HepG2 (cell line): ENCODE results near the gene RPL32. TPM values are rescaled to one million over a fixed set of nuclear protein-coding genes. Genes with fewer than 3 reads are reported as not detected.

Experiments
- ATAC-seq: fragments of 200-7000 bp; cut with Tn5 transposase; 3 replicates; pipeline ENCODE4 v1.9.1; 2020; ENCODE audit warnings: mild to moderate bottlenecking, moderate library complexity
- BruUV-seq: library from RNA; stranded (reverse); fragments of 400-500 nt; replicated peaks from 2 replicates; lab custom pipeline; 2021; lab: Mats Ljungman, UMichigan
- CTCF ChIA-PET: fragments of 300-600 bp; formaldehyde crosslinking; extraction: SDS; loops from one replicate; lab custom pipeline; 2021; ENCODE audit warnings: low total read pairs, inconsistent platforms, low intra/inter-chr PET ratio; lab: Yijun Ruan, JAX
- POLR2A ChIA-PET: fragments of 350-600 bp; sonication (Branson Sonifier 250); formaldehyde crosslinking; loops from one replicate; lab custom pipeline; 2020; ENCODE audit warnings: antibody characterized with exemption, inconsistent platforms; lab: Yijun Ruan, JAX
- DNase-seq: peaks from one replicate; pipeline ENCODE4 v3.0.0-alpha.2; 2015; ENCODE audit warnings: low spot score
- FAIRE-seq: peaks from 3 replicates; lab custom pipeline; 2011; peaks lifted over from hg19 to GRCh38; lab: Jason Lieb, UNC
- H2AFZ ChIP-seq: one replicate; pipeline ENCODE4 v1.6.1; 2011; ENCODE audit warnings: low read length, inconsistent platforms
- H3K27ac ChIP-seq: fragments of 300-600 bp; 3 replicates; pipeline ENCODE4 v1.8.0; 2011; ENCODE audit warnings: mixed run types, mild to moderate bottlenecking, mixed read lengths, low read length, inconsistent platforms; ENCODE audit not compliant: insufficient read depth; ENCODE audit errors: extremely low read length
- H3K27me3 ChIP-seq, 2 experiments: fragments of 200-600 bp in 1 of 2; 2 replicates in 1 of 2; 3 replicates in 1 of 2; pipeline versions ENCODE4 v1.6.0 to v1.8.0; 2011; ENCODE audit warnings: low read length in 2 of 2, mild to moderate bottlenecking in 2 of 2, moderate library complexity in 2 of 2, inconsistent platforms in 1 of 2; ENCODE audit not compliant: insufficient read depth in 2 of 2, control insufficient read depth in 1 of 2
- H3K36me3 ChIP-seq, 2 experiments: fragments of 200-600 bp in 1 of 2; replicated peaks in 1 of 2; 2 replicates in 1 of 2; 3 replicates in 1 of 2; pipeline versions ENCODE4 v1.5.1 to v1.8.0; 2011; ENCODE audit warnings: low read length in 2 of 2, inconsistent platforms in 1 of 2; ENCODE audit not compliant: insufficient read depth in 2 of 2, control insufficient read depth in 1 of 2
- H3K4me1 ChIP-seq: 2 replicates; pipeline ENCODE4 v1.5.1; 2012; ENCODE audit warnings: low read length, inconsistent platforms; ENCODE audit not compliant: insufficient read depth
- H3K4me2 ChIP-seq: 2 replicates; pipeline ENCODE4 v1.6.0; 2011; ENCODE audit warnings: low read depth, low read length, inconsistent platforms
- H3K4me3 ChIP-seq, 3 experiments: fragments of 200-600 bp in 1 of 3; sonication (generic), shearing (Covaris generic) in 1 of 3; replicated peaks in 1 of 3; 2 replicates each; pipeline ENCODE4 v1.5.1; 2011 to 2016; ENCODE audit warnings: low read length in 3 of 3, inconsistent platforms in 2 of 3, low read depth in 2 of 3, mild to moderate bottlenecking in 2 of 3, control low read depth in 1 of 3, mixed read lengths in 1 of 3; ENCODE audit not compliant: insufficient read depth in 1 of 3
- H3K79me2 ChIP-seq: one replicate; pipeline ENCODE4 v1.6.1; 2011; ENCODE audit warnings: low read length, inconsistent platforms; ENCODE audit not compliant: insufficient read depth
- H3K9ac ChIP-seq: 2 replicates; pipeline ENCODE4 v1.6.0; 2011; ENCODE audit warnings: mild to moderate bottlenecking, low read depth, low read length, inconsistent platforms; ENCODE audit not compliant: insufficient read depth
- H3K9me3 ChIP-seq: 2 replicates; pipeline ENCODE4 v1.5.1; 2012; ENCODE audit warnings: mild to moderate bottlenecking, low read length
- H4K20me1 ChIP-seq: 2 replicates; pipeline ENCODE4 v1.6.0; 2011; ENCODE audit warnings: inconsistent platforms, mild to moderate bottlenecking, low read length, moderate library complexity; ENCODE audit not compliant: insufficient read depth
- FOXP4 ChIP-seq: sonication (generic); formaldehyde crosslinking; IDR thresholded peaks from 2 replicates; pipeline ENCODE4 v1.4.0; 2020; ENCODE audit warnings: missing genetic modification reagents
- KAT2B ChIP-seq: fragments of 150-350 bp; IDR thresholded peaks from 2 replicates; pipeline ENCODE4 v1.6.1; 2014; ENCODE audit warnings: low read depth, low read length, borderline replicate concordance
- RNF2 ChIP-seq: fragments of 450-650 bp; conservative IDR thresholded peaks from 2 replicates; pipeline ENCODE4 v1.6.1; 2016; ENCODE audit warnings: low read depth
- ZBED4 ChIP-seq: sonication (generic); formaldehyde crosslinking; IDR thresholded peaks from 2 replicates; pipeline ENCODE4 v1.4.0; 2020; ENCODE audit warnings: missing genetic modification reagents, borderline replicate concordance
- ZNF136 ChIP-seq: sonication (generic); formaldehyde crosslinking; IDR thresholded peaks from 2 replicates; pipeline ENCODE4 v1.8.1; 2022; ENCODE audit warnings: low read depth, mild to moderate bottlenecking, moderate library complexity, missing genetic modification reagents
- ZNF143 ChIP-seq: sonication (generic); formaldehyde crosslinking; IDR thresholded peaks from 2 replicates; pipeline ENCODE4 v1.4.0; 2020; ENCODE audit warnings: missing genetic modification reagents
- ZNF546 ChIP-seq: sonication (generic); formaldehyde crosslinking; conservative IDR thresholded peaks from 2 replicates; pipeline ENCODE4 v1.8.1; 2023; ENCODE audit warnings: mild to moderate bottlenecking, missing genetic modification reagents
- ZNF768 ChIP-seq: sonication (generic); formaldehyde crosslinking; IDR thresholded peaks from 2 replicates; pipeline ENCODE4 v1.4.0; 2020; ENCODE audit warnings: missing genetic modification reagents
- ZNF839 ChIP-seq: sonication (generic); formaldehyde crosslinking; IDR thresholded peaks from 2 replicates; pipeline ENCODE4 v1.4.0; 2020; ENCODE audit warnings: missing genetic modification reagents, mild to moderate bottlenecking, borderline replicate concordance
- WGBS: methylation state at CpG from one replicate; pipeline ENCODE4 v1.1.6; 2017; ENCODE audit warnings: low lambda C conversion rate; 5-methylcytosine and 5-hydroxymethylcytosine counted together
- in situ Hi-C: cut with HindIII; loops from 2 replicates; pipeline ENCODE4 v1.10.0; 2017; ENCODE audit warnings: low pct_unique_long_range_greater_than_20kb; ENCODE audit not compliant: extremely low pct_ligation_motif_present
- intact Hi-C: fragments of 100-400 bp; cut with micrococcal nuclease; formaldehyde crosslinking; loops from one replicate; pipeline ENCODE4 v1.10.0; 2022; ENCODE audit not compliant: unreplicated experiment
- polyA plus RNA-seq, 8 experiments: library from polyadenylated mRNA; depleted of rRNA in 3 of 8; stranded (reverse) in 7 of 8; unstranded in 1 of 8; fragments of >200 nt; fragmentation: Illumina TruSeq in 4 of 8; extraction: Trizol in 4 of 8; gene quantifications; 2 replicates each; pipeline versions ENCODE4 v1.2.1 to v1.2.3, GENCODE V29; 2011 to 2016; ENCODE audit warnings: low read depth in 4 of 8, missing spikeins in 1 of 8, mixed read lengths in 1 of 8; ENCODE audit not compliant: insufficient read depth in 1 of 8
- total RNA-seq, 5 experiments: library from RNA; depleted of rRNA; stranded (reverse); fragments of >200 nt; fragmentation: Illumina TruSeq; extraction: Trizol; gene quantifications; 2 replicates each; pipeline ENCODE4 v1.2.3, GENCODE V29; 2016; ENCODE audit warnings: low read depth in 1 of 5
- TF ChIP-seq, protein P1 (sequence below): sonication (generic); formaldehyde crosslinking; IDR thresholded peaks from 2 replicates; pipeline ENCODE4 v1.8.1; 2023; ENCODE audit warnings: mild to moderate bottlenecking, missing genetic modification reagents, borderline replicate concordance
- TF ChIP-seq, protein P2 (sequence below): IDR thresholded peaks from 2 replicates; pipeline ENCODE4 v1.6.1; 2018; ENCODE audit warnings: missing genetic modification reagents

Gene RPL32
- total and polyA plus RNA-seq, 2 of the 13 experiments (the other 11 are each of a cell fraction or from before 2014, with no cell fraction given), result 1,781 to 2,401 TPM

DNA sequence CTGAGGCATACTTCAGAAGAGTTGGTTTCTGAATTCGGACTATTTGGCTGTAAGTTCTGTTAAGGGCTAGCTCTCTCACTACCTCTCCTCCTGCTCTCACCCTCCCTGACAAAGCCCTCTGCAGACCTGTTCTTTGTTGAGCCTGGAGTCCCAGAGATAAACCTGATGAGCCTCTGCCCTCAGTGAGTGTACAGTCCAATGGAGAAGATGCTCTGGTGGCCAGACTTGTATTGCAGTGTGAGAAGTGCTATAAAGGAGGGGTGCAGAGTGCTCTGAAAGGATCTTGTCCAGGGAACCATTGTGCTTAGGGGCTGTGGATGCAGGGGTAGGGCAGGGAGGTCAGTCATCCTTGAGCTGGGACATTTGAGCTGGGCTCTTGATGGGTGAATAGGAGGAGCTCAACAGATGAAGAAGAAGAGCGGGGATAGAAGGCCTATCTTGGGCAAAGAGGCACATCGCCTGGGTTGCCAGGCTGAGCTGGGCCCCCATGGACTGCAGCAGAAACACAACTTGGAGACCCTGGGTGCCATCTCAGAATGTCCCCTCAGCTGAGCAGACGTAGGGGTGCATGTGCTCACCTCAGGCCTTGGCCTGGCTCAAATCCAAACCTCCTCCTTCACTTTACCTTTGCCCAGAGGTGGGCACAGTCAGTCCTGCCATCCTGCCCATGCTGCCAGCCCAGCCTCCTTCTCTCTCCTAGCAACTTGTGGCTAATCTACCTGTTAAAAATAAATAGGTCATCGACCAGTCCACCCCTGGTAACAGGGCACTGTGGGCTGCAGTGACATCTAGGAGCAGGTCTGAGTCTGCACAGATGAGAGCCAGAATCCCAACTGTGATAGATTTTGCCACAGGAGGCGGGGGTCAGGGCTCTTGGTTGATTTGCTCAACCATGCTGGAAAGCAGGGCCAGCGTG is 41.6 kb downstream of the RPL32 start:
- Histone ChIP-seq H3K4me3 (no peak overlapping the region), H3K79me2 (no peaks in the 10 kb centered on the region), H2AFZ (no peak overlapping the region), H3K36me3 (no peaks in the 10 kb centered on the region), H3K4me1 (no peaks in the 10 kb centered on the region), H3K9ac (no peak overlapping the region), H4K20me1 (no peaks in the 10 kb centered on the region), H3K9me3 (no peaks in the 10 kb centered on the region), H3K27ac (no peak overlapping the region), H3K27me3 (peaks cover 0 to 39% of the 10 kb centered on the region in 2 experiments; a peak in 2 of 5 replicates), H3K4me2 (no peak overlapping the region)
- no peak for FAIRE-seq
- BruUV-seq, result no TSS peak
- POLR2A ChIA-PET, result no interaction called here
- intact Hi-C loops, result no loop called here
- peak; percentile 79 for ATAC-seq
- no peak for DNase-seq
- in situ Hi-C loops, result no loop called here
- WGBS, result 56% methylated on average over 4 of the region's 7 CpGs
- CTCF ChIA-PET, result no interaction called here
- TF ChIP-seq, protein P1, sequence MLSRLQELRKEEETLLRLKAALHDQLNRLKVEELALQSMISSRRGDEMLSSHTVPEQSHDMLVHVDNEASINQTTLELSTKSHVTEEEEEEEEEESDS (CRISPR knock-in tag), result no peak
- TF ChIP-seq ZNF768 (CRISPR knock-in tag) (no peak), ZBED4 (CRISPR knock-in tag) (no peak), ZNF546 (CRISPR knock-in tag) (no peak), ZNF839 (no peak), FOXP4 (no peak), RNF2 (no peak), ZNF143 (CRISPR knock-in tag) (no peak), KAT2B (no peak), ZNF136 (no peak)
- TF ChIP-seq, protein P2, sequence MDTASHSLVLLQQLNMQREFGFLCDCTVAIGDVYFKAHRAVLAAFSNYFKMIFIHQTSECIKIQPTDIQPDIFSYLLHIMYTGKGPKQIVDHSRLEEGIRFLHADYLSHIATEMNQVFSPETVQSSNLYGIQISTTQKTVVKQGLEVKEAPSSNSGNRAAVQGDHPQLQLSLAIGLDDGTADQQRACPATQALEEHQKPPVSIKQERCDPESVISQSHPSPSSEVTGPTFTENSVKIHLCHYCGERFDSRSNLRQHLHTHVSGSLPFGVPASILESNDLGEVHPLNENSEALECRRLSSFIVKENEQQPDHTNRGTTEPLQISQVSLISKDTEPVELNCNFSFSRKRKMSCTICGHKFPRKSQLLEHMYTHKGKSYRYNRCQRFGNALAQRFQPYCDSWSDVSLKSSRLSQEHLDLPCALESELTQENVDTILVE, result no peak
